CD14-positive monocyte (primary cell): ENCODE data around the gene NPAS2. TPM values are rescaled to one million over a fixed set of nuclear protein-coding genes. Genes with fewer than 3 reads are reported as not detected.

ENCODE experiments used
- DNase-seq, 3 donors: peaks; one replicate each; pipeline ENCODE4 v3.0.0-alpha.2; 2011 to 2022
- H2AFZ ChIP-seq: 2 replicates; pipeline ENCODE4 v1.6.0; 2012; ENCODE audit warnings: mild to moderate bottlenecking, low read depth, low read length, inconsistent platforms; ENCODE audit not compliant: insufficient read depth, poor library complexity, severe bottlenecking
- H3K27ac ChIP-seq, 2 donors: 1 replicate in 1 of 2; 2 replicates in 1 of 2; pipeline ENCODE4 v1.5.1; 2012 to 2013; ENCODE audit warnings: low read length in 2 of 2, control low read depth in 1 of 2, inconsistent platforms in 1 of 2, low read depth in 1 of 2, mild to moderate bottlenecking in 1 of 2
- H3K27me3 ChIP-seq, 2 donors: one replicate each; pipeline versions ENCODE4 v1.6.0 to v1.6.1; 2011 to 2013; ENCODE audit warnings: low read length in 2 of 2; ENCODE audit not compliant: control insufficient read depth in 2 of 2, insufficient read depth in 2 of 2
- H3K36me3 ChIP-seq, 2 donors: replicated peaks in 1 of 2; 1 replicate in 1 of 2; 2 replicates in 1 of 2; pipeline versions ENCODE4 v1.5.1 to v1.6.1; 2012 to 2013; ENCODE audit warnings: low read length in 2 of 2, control low read depth in 1 of 2, inconsistent platforms in 1 of 2, mild to moderate bottlenecking in 1 of 2; ENCODE audit not compliant: insufficient read depth in 2 of 2, control insufficient read depth in 1 of 2
- H3K4me1 ChIP-seq, 2 donors: 1 replicate in 1 of 2; 2 replicates in 1 of 2; pipeline versions ENCODE4 v1.5.1 to v1.6.1; 2012 to 2013; ENCODE audit warnings: low read length in 2 of 2, control low read depth in 1 of 2, inconsistent platforms in 1 of 2, mild to moderate bottlenecking in 1 of 2, moderate library complexity in 1 of 2; ENCODE audit not compliant: insufficient read depth in 2 of 2, control insufficient read depth in 1 of 2
- H3K4me2 ChIP-seq: replicated peaks from 2 replicates; pipeline ENCODE3; 2012; ENCODE audit warnings: low read length, moderate library complexity, mild to moderate bottlenecking; ENCODE audit not compliant: poor library complexity, severe bottlenecking; ENCODE audit errors: extremely low read depth
- H3K4me3 ChIP-seq, 3 experiments: fragments of 200-600 bp in 1 of 3; sonication (generic) in 1 of 3; replicated peaks in 1 of 3; 1 replicate in 2 of 3; 2 replicates in 1 of 3; pipeline ENCODE4 v1.5.1; 2011 to 2013; ENCODE audit warnings: low read length in 3 of 3, mild to moderate bottlenecking in 3 of 3, control low read depth in 2 of 3, low read depth in 2 of 3, inconsistent platforms in 1 of 3, moderate library complexity in 1 of 3
- H3K79me2 ChIP-seq: 2 replicates; pipeline ENCODE4 v1.6.0; 2012; ENCODE audit warnings: mild to moderate bottlenecking, control low read depth, inconsistent platforms, low read length, moderate library complexity; ENCODE audit not compliant: insufficient read depth
- H3K9ac ChIP-seq: 2 replicates; pipeline ENCODE4 v1.6.0; 2017; ENCODE audit warnings: low read length, mild to moderate bottlenecking; ENCODE audit not compliant: insufficient read depth, poor library complexity, severe bottlenecking
- H3K9me3 ChIP-seq, 2 donors: replicated peaks in 1 of 2; 1 replicate in 1 of 2; 2 replicates in 1 of 2; pipeline versions ENCODE4 v1.5.1 to v1.6.1; 2012 to 2013; ENCODE audit warnings: low read length in 2 of 2, control low read depth in 1 of 2; ENCODE audit not compliant: control insufficient read depth in 1 of 2, insufficient read depth in 1 of 2
- H4K20me1 ChIP-seq: 2 replicates; pipeline ENCODE4 v1.6.0; 2012; ENCODE audit warnings: mild to moderate bottlenecking, low read length, control low read depth, moderate library complexity; ENCODE audit not compliant: insufficient read depth
- H3K27ac Mint-ChIP-seq, 7 donors: one replicate each; pipeline ENCODE4 v1.8.0; 2020; ENCODE audit warnings: mild to moderate bottlenecking in 7 of 7, mixed read lengths in 7 of 7, moderate library complexity in 6 of 7, inconsistent platforms in 2 of 7
- H3K27me3 Mint-ChIP-seq, 3 donors: one replicate each; pipeline ENCODE4 v1.8.0; 2021 to 2022; ENCODE audit warnings: low read depth in 3 of 3, mild to moderate bottlenecking in 3 of 3, mixed read lengths in 3 of 3, moderate library complexity in 3 of 3, inconsistent platforms in 1 of 3
- H3K36me3 Mint-ChIP-seq, 2 donors: one replicate each; pipeline ENCODE4 v1.8.0; 2020; ENCODE audit warnings: mixed read lengths in 2 of 2, inconsistent platforms in 1 of 2, mild to moderate bottlenecking in 1 of 2
- H3K4me1 Mint-ChIP-seq: one replicate; pipeline ENCODE4 v1.8.0; 2020; ENCODE audit warnings: mild to moderate bottlenecking, mixed read lengths
- H3K4me3 Mint-ChIP-seq, 2 donors: one replicate each; pipeline ENCODE4 v1.8.0; 2020; ENCODE audit warnings: mild to moderate bottlenecking in 2 of 2, mixed read lengths in 2 of 2, moderate library complexity in 1 of 2
- H3K9me3 Mint-ChIP-seq, 7 donors: one replicate each; pipeline ENCODE4 v1.8.0; 2020 to 2022; ENCODE audit warnings: mixed read lengths in 7 of 7, mild to moderate bottlenecking in 6 of 7, moderate library complexity in 6 of 7, inconsistent platforms in 2 of 7
- CTCF ChIP-seq: fragments of 200-600 bp; IDR thresholded peaks from one replicate; pipeline ENCODE4 v1.8.0; 2022; ENCODE audit warnings: antibody characterized with exemption, mild to moderate bottlenecking
- WGBS: methylation state at CpG from one replicate; pipeline ENCODE4 v1.1.5; 2013; ENCODE audit warnings: missing lambda C conversion rate; ENCODE audit not compliant: insufficient coverage; 5-methylcytosine and 5-hydroxymethylcytosine counted together
- intact Hi-C, 2 donors: fragments of 100-400 bp; cut with micrococcal nuclease; formaldehyde crosslinking; loops; one replicate each; pipeline versions ENCODE4 v1.15.0 to v1.15.1; 2023
- polyA plus RNA-seq, 3 donors: library from polyadenylated mRNA; depleted of rRNA in 1 of 3; unstranded in 2 of 3; stranded (reverse) in 1 of 3; fragments of 300-500 nt in 2 of 3; fragments of >200 nt in 1 of 3; fragmentation: Illumina TruSeq in 2 of 3; gene quantifications; 1 replicate in 2 of 3; 2 replicates in 1 of 3; pipeline ENCODE4 v1.2.3, GENCODE V29; 2012 to 2021

The NPAS2 gene
- polyA plus RNA-seq, 3 donors = not detected

- H3K27ac ChIP-seq = peak overlapping the region; percentile 80 to 91
- peaks cover 51% of the 10 kb centered on the region for H3K79me2 ChIP-seq
- no peak for TF ChIP-seq CTCF
- 1% methylated on average over 24 of the region's 26 CpGs for WGBS
- peak overlapping the region; percentile 89 to 99 for H3K4me3 Mint-ChIP-seq
- H4K20me1 ChIP-seq = peaks cover 51% of the 10 kb centered on the region
- no peaks in the 10 kb centered on the region for H3K9me3 ChIP-seq
- H3K27me3 Mint-ChIP-seq = peaks cover 4 to 6% (median 5%) of the 10 kb centered on the region in 3 donors
- intact Hi-C loops = loop anchor here in 1 of 2 donors (2.0 kb wide), 1 partner anchor 250 kb away; the partner anchor contains the start of gene CNOT11
- H3K4me1 ChIP-seq = peaks cover 18 to 28% of the 10 kb centered on the region in 2 donors
- H3K36me3 Mint-ChIP-seq = peaks cover 39 to 40% of the 10 kb centered on the region in 2 donors
- H3K27me3 ChIP-seq = no peaks in the 10 kb centered on the region
- peak overlapping the region; percentile 91 for H3K9ac ChIP-seq
- peak in 1 of 3 donors; percentile 5 for DNase-seq
- peaks cover 43 to 46% of the 10 kb centered on the region in 2 donors for H3K36me3 ChIP-seq
- H3K4me2 ChIP-seq = peak overlapping the region; percentile 87
- peak overlapping the region; percentile 91 to 97 (median 93) for H3K27ac Mint-ChIP-seq
- H3K9me3 Mint-ChIP-seq = peaks cover 0 to 2% (median 0%) of the 10 kb centered on the region in 7 donors
- peak overlapping the region; percentile 96 for H2AFZ ChIP-seq
- H3K4me3 ChIP-seq = peak overlapping the region; percentile 79 to 89 (median 86)
- H3K4me1 Mint-ChIP-seq = peaks cover 34% of the 10 kb centered on the region
Measured at GRCh38 chr2:101002562-101003277, 182.8 kb downstream of the NPAS2 start.

DNA sequence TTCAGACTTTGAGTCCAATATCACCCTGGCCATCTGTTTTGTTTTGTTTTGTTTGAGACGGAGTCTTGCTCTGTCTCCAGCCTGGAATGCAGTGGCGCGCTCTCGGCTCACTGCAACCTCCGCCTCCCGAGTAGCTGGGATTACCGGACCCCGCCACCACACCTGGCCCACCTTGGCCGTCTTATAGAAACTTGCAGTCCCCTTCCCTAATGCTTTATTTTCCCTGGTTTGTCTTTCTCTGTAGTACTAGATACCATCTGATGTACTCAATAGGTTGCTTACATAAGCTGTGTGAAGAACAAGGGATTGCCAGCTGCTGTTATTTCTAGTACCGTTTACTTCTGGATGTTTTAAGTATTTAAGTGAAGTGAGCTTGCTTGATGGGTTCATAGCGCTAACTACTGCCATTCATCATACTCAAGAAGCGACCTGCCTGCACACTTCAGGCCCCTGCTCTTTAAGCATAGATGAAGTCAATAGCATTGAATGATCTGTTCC, 183.4 kb downstream of the NPAS2 start:
- H3K27ac Mint-ChIP-seq = peak overlapping the region in 6 of 7 donors; percentile 91 to 97 (median 92)
- no peaks in the 10 kb centered on the region for H3K27me3 ChIP-seq
- H2AFZ ChIP-seq = no peak overlapping the region
- H3K4me1 ChIP-seq = peaks cover 18 to 28% of the 10 kb centered on the region in 2 donors
- peaks cover 45 to 46% of the 10 kb centered on the region in 2 donors for H3K36me3 Mint-ChIP-seq
- peak overlapping the region; percentile 87 for H3K4me2 ChIP-seq
- H3K4me3 Mint-ChIP-seq = peak overlapping the region; percentile 89 to 99
- H4K20me1 ChIP-seq = peaks cover 58% of the 10 kb centered on the region
- WGBS = 47% methylated on average over 3 of the region's 12 CpGs
- H3K27me3 Mint-ChIP-seq = peaks cover 4 to 6% (median 5%) of the 10 kb centered on the region in 3 donors
- intact Hi-C loops = loop anchor here in 1 of 2 donors (2.0 kb wide), 1 partner anchor 249 kb away; the partner anchor contains the start of gene CNOT11
- H3K9me3 Mint-ChIP-seq = peaks cover 0 to 2% (median 0%) of the 10 kb centered on the region in 7 donors
- H3K79me2 ChIP-seq = peaks cover 53% of the 10 kb centered on the region
- H3K27ac ChIP-seq = peak overlapping the region in 1 of 2 donors; percentile 91
- DNase-seq = no peak
- peak overlapping the region; percentile 79 to 89 (median 86) for H3K4me3 ChIP-seq
- TF ChIP-seq CTCF = no peak
- peaks cover 49 to 52% of the 10 kb centered on the region in 2 donors for H3K36me3 ChIP-seq
- no peaks in the 10 kb centered on the region for H3K9me3 ChIP-seq
- peaks cover 36% of the 10 kb centered on the region for H3K4me1 Mint-ChIP-seq
- peak overlapping the region; percentile 91 for H3K9ac ChIP-seq
